ENCODE measurements around the gene CACNA1C. TPM values are rescaled to one million over a fixed set of nuclear protein-coding genes. Genes with fewer than 3 reads are reported as not detected.

The CACNA1C gene
- total RNA-seq, 1 donor from 2014 or later, result 1.6 TPM

DNA sequence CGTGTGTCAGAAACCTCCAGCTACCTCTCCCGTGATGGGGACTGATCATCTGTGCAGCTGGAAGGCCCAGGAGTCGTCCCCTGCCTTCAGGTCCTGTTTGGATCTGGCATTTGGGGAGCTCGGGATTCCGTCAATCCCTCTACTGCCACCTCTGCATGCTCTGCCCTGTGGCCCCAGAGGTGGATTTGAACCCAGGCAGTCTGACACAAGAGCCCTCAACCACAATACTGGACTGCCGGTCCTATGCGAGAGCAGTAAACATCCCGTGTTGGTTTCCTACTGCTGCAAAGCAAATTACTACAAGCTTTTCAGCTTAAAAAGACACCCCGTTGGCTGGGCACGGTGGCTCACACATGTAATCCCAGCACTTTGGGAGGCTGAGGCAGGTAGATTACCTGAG, 620.1 kb downstream of the CACNA1C start:
- no peaks in the 10 kb centered on the region for H3K9me3 Mint-ChIP-seq
- no peak for DNase-seq (ENCODE audit: low read depth, low spot score)
- no peaks in the 10 kb centered on the region for H3K27me3 Mint-ChIP-seq (ENCODE audit: low read depth)
- H3K4me1 Mint-ChIP-seq, result no peaks in the 10 kb centered on the region
- no peak overlapping the region for H3K27ac Mint-ChIP-seq (ENCODE audit: unreplicated experiment)
- H3K4me3 Mint-ChIP-seq, result no peak overlapping the region
- no peaks in the 10 kb centered on the region for H3K36me3 Mint-ChIP-seq (ENCODE audit: low read depth)
- no peak for TF ChIP-seq CTCF (conservative IDR thresholded peaks at IDR 0.05)

DNA sequence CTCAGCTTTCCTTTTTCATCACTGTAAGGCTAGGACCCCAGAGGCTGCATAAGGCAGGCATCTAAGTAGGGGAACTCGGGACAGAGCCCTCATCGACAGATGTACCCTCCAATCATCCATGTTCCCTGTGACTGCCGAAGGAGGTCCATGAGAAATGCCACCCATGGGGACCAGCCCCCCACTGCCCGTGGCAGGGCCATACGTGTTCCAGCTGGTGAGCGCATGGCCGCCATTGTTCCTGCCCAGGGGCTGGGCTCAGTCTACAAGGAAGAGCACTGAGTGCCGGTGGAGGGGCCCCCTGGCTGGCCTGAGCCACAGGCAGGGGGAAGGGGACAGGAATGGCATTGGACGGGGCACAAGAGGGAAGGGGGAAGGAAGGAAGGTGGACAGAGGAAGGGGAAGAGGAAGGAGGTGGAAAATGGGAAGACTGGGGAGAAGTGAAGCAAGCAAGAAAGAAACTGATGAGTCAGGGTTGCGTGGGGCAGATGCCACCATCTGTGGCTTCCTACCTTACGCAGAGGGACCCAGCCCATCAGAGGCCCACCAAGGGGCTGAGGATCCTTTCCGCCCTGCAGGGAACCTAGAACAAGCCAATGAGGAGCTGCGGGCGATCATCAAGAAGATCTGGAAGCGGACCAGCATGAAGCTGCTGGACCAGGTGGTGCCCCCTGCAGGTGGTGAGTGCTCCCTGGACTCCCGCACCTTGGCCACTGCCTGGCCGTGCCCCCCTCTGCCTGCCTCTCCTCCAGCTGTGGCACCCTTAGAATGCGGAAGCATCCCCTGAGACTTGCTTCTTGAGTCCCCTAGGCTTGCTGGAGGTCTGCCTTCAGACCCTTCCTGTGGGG, 621.4 kb downstream of the CACNA1C start:
- no peak for DNase-seq (ENCODE audit: low read depth, low spot score)
- Mint-ChIP-seq H3K27me3 (ENCODE audit: low read depth) (no peaks in the 10 kb centered on the region), H3K9me3 (no peaks in the 10 kb centered on the region), H3K4me3 (no peak overlapping the region), H3K36me3 (ENCODE audit: low read depth) (no peaks in the 10 kb centered on the region), H3K4me1 (no peaks in the 10 kb centered on the region), H3K27ac (ENCODE audit: unreplicated experiment) (no peak overlapping the region)
- peak; percentile 25 for TF ChIP-seq CTCF (conservative IDR thresholded peaks at IDR 0.05)

- no peak for TF ChIP-seq CTCF (conservative IDR thresholded peaks at IDR 0.05)
- no peak for DNase-seq (ENCODE audit: low read depth, low spot score)
- Mint-ChIP-seq H3K27me3 (ENCODE audit: low read depth) (no peaks in the 10 kb centered on the region), H3K27ac (ENCODE audit: unreplicated experiment) (no peak overlapping the region), H3K4me3 (no peak overlapping the region), H3K36me3 (ENCODE audit: low read depth) (no peaks in the 10 kb centered on the region), H3K4me1 (no peaks in the 10 kb centered on the region), H3K9me3 (no peaks in the 10 kb centered on the region)
Observed at GRCh38 chr12:2675776-2676175, 623.0 kb downstream of the CACNA1C start.

GRCh38 chr12:2677142-2677880, 624.5 kb downstream of the CACNA1C start:
- no peaks in the 10 kb centered on the region for H3K9me3 Mint-ChIP-seq
- DNase-seq (ENCODE audit: low read depth, low spot score), result no peak
- peaks cover 14% of the 10 kb centered on the region for H3K4me1 Mint-ChIP-seq
- H3K4me3 Mint-ChIP-seq, result no peak overlapping the region
- H3K27me3 Mint-ChIP-seq (ENCODE audit: low read depth), result no peaks in the 10 kb centered on the region
- no peaks in the 10 kb centered on the region for H3K36me3 Mint-ChIP-seq (ENCODE audit: low read depth)
- TF ChIP-seq CTCF (conservative IDR thresholded peaks at IDR 0.05), result no peak
- H3K27ac Mint-ChIP-seq (ENCODE audit: unreplicated experiment), result no peak overlapping the region

DNA sequence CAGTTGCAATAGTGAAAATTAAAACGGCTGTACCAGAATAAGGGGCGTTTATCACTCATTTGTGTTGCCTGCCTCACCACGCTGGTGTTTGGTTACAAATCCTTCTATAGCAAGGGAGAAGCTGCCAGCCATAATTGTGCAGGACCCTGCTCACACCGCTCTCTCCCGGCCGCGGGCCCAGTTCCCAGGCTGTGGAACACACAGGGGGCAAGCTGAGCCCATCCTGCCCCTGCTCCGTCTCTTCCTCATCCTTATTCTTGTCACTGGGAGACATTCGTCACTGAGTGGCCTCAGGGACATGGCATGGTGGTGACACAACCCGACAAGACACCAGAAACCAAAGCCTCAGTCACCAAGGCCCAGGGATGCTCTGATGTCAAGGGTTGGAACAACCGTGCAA, 625.6 kb downstream of the CACNA1C start:
- Mint-ChIP-seq H3K27ac (ENCODE audit: unreplicated experiment) (no peak overlapping the region), H3K36me3 (ENCODE audit: low read depth) (peaks cover 2% of the 10 kb centered on the region), H3K4me1 (peaks cover 21% of the 10 kb centered on the region), H3K9me3 (peaks cover 2% of the 10 kb centered on the region), H3K27me3 (ENCODE audit: low read depth) (peaks cover 2% of the 10 kb centered on the region), H3K4me3 (no peak overlapping the region)
- DNase-seq (ENCODE audit: low read depth, low spot score), result no peak
- TF ChIP-seq CTCF (conservative IDR thresholded peaks at IDR 0.05), result no peak
